ENCODE results near the gene NPHP4. TPM values are rescaled to one million over a fixed set of nuclear protein-coding genes. Genes with fewer than 3 reads are reported as not detected.

Gene NPHP4
- total RNA-seq, 1 donor from 2014 or later, result 8.8 TPM

DNA sequence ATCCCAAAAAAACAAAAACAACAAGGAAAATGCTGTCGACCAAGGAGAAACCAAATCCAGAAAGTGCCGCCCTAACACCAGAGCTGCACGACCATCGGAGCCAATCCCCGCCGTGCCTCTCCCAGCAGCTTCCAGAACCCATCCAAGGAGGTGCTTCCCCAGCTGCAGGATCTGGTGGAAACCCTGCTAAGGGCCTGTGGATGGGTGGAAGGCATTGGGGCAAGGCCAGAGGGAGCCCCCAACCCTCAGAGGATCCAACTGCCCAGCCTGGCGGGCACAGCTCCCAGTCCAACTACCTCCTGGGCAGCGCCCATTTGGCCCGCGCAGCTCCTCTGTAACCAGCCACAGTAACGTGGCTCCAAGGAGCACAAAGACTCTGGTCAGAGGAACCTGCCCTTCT, 81.6 kb downstream of the NPHP4 start:
- TF ChIP-seq, protein P1, sequence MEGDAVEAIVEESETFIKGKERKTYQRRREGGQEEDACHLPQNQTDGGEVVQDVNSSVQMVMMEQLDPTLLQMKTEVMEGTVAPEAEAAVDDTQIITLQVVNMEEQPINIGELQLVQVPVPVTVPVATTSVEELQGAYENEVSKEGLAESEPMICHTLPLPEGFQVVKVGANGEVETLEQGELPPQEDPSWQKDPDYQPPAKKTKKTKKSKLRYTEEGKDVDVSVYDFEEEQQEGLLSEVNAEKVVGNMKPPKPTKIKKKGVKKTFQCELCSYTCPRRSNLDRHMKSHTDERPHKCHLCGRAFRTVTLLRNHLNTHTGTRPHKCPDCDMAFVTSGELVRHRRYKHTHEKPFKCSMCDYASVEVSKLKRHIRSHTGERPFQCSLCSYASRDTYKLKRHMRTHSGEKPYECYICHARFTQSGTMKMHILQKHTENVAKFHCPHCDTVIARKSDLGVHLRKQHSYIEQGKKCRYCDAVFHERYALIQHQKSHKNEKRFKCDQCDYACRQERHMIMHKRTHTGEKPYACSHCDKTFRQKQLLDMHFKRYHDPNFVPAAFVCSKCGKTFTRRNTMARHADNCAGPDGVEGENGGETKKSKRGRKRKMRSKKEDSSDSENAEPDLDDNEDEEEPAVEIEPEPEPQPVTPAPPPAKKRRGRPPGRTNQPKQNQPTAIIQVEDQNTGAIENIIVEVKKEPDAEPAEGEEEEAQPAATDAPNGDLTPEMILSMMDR (conservative IDR thresholded peaks at IDR 0.05; ENCODE audit: low read depth, low read length), result no peak
- no peak overlapping the region for H3K4me3 ChIP-seq (ENCODE audit: low read depth, low read length)
- no peak for DNase-seq (ENCODE audit: low read depth)

DNA sequence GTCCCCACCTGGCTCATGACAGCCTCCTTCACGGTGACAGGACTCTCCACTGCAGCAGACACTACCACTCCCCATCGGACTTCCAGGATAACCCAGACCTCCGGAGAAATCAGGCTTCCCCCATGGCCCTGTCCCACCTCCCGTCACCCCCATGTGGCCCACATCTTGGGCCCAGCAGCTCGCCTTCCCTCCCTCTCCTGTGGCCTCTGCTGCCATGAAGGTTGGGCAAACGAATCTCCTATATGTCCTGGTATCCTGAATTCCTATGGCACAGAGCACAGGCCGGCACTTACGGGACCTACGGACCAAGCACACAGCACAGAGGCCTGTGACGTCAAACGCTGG, 82.0 kb downstream of the NPHP4 start:
- TF ChIP-seq, protein P1 (conservative IDR thresholded peaks at IDR 0.05; ENCODE audit: low read depth, low read length), result no peak
- no peak for DNase-seq (ENCODE audit: low read depth)
- H3K4me3 ChIP-seq (ENCODE audit: low read depth, low read length), result no peak overlapping the region

DNA sequence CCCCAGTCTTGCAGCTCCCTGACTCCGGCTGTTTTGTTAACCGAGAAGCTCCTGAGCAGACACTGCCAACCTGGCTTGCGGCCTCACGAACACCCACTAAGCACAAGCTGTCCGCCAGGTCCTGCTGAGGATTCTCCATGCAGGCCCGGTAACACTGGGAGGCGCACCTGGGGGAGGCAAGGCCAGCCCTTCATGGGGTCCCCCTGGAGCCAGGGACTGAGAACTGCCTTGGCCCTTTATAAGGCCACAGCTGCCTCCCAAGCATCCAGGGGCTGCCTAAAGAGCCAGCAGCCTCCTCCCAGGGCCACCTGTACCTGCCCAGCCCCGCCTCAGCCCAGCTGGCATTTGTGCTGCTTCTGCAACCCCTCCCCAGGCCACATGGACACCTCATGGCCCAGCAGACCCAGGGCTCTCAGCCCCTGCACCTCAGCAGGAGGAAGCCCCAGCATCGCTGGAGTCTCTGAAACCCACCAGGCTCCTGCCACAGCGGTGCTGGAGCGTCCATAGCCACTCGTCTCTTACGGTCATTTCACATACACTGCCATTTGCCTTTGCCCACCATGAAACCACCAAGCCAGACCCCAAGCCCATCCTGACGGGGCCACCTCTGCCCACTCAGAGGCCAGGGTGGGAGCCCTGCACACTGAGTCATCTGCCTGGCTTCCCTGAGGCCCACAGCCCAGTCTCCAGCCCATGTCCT, 82.5 kb downstream of the NPHP4 start:
- DNase-seq (ENCODE audit: low read depth), result no peak
- TF ChIP-seq, protein P1 (conservative IDR thresholded peaks at IDR 0.05; ENCODE audit: low read depth, low read length), result no peak
- H3K4me3 ChIP-seq (ENCODE audit: low read depth, low read length), result no peak overlapping the region

DNA sequence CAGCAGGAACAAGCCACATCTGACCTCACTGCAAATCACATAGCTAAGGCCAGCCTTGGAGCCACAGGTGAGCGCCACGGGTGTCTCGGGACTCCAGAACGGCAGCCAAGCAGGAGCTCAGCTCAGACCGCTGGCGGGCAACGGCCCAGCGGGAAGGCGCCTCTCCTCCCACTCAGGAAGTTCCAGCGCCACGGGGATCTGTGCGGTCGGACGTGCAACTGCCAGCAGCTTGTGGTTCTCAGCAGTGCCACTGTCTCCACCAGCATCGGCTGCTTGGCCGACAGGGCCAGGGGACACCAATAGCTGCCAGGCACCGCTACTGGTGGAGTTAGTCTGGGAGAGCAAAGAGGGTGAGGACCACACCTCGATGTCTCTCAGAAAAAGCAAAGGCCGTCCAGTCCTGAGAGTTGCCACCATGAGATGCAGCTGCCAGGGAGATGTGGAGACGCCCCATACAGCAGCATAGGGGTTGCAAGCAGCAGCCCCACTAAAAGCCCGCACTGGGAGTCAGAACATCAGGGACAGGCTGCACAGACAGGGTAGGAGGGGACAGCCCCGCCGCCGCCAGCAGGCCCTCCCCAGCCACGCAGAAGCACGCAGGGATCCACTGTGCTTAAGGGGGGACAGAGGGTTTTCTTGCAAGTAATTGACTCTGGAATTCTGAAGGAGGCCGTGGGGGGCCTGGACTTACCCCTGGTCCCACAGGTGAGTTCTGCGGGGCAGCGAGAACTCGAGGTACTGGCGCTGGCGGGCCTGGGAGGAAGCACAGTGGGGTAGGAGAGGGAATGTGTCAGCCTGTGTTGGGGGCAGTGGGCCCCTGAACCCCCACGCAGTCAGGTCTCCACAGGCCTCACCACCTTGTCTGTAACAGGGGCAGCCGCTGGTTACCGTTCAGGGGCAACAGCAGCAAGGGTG, 83.5 kb downstream of the NPHP4 start:
- H3K4me3 ChIP-seq (ENCODE audit: low read depth, low read length), result no peak overlapping the region
- DNase-seq (ENCODE audit: low read depth), result no peak
- TF ChIP-seq, protein P1 (conservative IDR thresholded peaks at IDR 0.05; ENCODE audit: low read depth, low read length), result no peak

GRCh38 chr1:5907966-5908365, 84.3 kb downstream of the NPHP4 start:
- no peak overlapping the region for H3K4me3 ChIP-seq (ENCODE audit: low read depth, low read length)
- no peak for DNase-seq (ENCODE audit: low read depth)
- TF ChIP-seq, protein P1 (conservative IDR thresholded peaks at IDR 0.05; ENCODE audit: low read depth, low read length), result no peak

DNA sequence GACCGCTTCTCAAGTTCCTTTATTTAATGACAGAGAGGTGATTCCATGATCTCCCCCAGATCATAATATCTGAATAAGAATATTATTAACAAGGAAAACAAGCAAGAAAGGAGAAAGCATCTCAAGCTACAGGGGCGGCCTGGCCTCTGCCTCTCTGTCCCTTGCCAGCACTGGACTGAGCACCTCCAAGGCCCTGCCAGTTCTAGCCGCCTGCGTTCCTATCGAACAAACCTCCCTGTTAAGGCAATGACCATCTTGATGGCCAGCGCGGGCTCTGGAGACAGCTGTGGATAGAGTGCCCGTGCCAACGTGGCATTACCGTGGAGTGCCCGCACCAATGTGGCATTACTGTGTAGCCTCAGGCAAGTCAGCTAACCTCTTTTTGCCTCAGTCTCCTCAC, 84.8 kb downstream of the NPHP4 start:
- DNase-seq (ENCODE audit: low read depth), result no peak
- no peak overlapping the region for H3K4me3 ChIP-seq (ENCODE audit: low read depth, low read length)
- TF ChIP-seq, protein P1 (conservative IDR thresholded peaks at IDR 0.05; ENCODE audit: low read depth, low read length), result no peak

All from epithelial cell of proximal tubule (primary cell).